ENCODE measurements around the gene NACC2. TPM values are rescaled to one million over a fixed set of nuclear protein-coding genes. Genes with fewer than 3 reads are reported as not detected.

NACC2 gene
- total RNA-seq, 4 donors from 2014 or later, result 71.4 to 209 (median 110) TPM

DNA sequence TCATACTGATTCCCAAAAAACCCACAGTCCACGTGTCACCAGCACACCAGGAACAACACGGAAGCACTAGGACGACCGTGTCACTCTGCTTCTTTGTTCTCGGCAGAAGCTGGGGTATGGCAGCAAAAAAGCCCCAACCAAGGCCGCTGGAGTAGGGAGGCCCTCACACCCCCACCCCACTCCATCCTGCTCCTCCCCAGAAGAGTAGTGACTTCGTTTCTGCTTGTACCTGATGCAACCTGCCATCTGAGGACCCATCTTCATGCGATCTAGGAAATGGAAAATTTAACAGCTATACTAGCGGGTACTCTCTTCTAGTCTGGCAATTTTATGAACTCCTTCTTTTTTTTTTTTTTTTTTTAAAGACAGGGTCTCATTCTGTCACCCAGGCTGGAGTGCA is 137.7 kb downstream of the NACC2 start:
- H3K9me3 ChIP-seq, result no peaks in the 10 kb centered on the region
- TF ChIP-seq, protein P1, sequence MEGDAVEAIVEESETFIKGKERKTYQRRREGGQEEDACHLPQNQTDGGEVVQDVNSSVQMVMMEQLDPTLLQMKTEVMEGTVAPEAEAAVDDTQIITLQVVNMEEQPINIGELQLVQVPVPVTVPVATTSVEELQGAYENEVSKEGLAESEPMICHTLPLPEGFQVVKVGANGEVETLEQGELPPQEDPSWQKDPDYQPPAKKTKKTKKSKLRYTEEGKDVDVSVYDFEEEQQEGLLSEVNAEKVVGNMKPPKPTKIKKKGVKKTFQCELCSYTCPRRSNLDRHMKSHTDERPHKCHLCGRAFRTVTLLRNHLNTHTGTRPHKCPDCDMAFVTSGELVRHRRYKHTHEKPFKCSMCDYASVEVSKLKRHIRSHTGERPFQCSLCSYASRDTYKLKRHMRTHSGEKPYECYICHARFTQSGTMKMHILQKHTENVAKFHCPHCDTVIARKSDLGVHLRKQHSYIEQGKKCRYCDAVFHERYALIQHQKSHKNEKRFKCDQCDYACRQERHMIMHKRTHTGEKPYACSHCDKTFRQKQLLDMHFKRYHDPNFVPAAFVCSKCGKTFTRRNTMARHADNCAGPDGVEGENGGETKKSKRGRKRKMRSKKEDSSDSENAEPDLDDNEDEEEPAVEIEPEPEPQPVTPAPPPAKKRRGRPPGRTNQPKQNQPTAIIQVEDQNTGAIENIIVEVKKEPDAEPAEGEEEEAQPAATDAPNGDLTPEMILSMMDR (IDR thresholded peaks at IDR 0.05), result no peak
- TF ChIP-seq EP300 (IDR thresholded peaks at IDR 0.05) (no peak), POLR2A (IDR thresholded peaks at IDR 0.05) (no peak), POLR2AphosphoS5 (IDR thresholded peaks at IDR 0.05) (no peak)
- H3K27me3 ChIP-seq, result no peaks in the 10 kb centered on the region
- H3K27ac ChIP-seq, result no peak overlapping the region
- no peak overlapping the region for H3K4me3 ChIP-seq
- 77 to 96% methylated on average over 4 to 6 of the region's 9 CpGs for WGBS, 2 donors (ENCODE audit: low coverage in 1 of 2)
- peaks cover 0 to 27% of the 10 kb centered on the region in 2 donors for H3K36me3 ChIP-seq
- H3K4me1 ChIP-seq, result peaks cover 0 to 39% (median 14%) of the 10 kb centered on the region in 3 donors
- no peak for ATAC-seq

DNA sequence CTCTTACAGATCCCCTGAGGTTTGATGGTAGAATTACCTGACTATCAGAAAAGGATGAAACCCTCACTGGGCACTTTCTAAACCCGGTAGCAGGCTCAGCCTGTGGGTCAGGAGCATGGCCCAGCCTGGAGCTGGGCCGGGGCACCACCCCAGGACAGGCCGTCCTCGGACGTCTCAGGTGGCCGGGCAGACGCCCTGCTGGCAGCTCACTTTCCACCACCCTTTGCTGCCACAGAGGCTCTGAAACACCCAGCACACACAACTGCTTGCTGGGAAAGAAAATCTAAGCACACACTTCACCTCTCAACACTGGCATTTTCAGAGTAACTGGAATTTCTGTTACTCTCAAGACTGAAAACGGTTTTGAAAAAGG is 138.3 kb downstream of the NACC2 start:
- Histone ChIP-seq H3K9me3 (no peaks in the 10 kb centered on the region), H3K36me3 (peaks cover 0 to 34% of the 10 kb centered on the region in 2 donors), H3K4me1 (peaks cover 0 to 39% (median 14%) of the 10 kb centered on the region in 3 donors), H3K27ac (no peak overlapping the region), H3K27me3 (no peaks in the 10 kb centered on the region), H3K4me3 (no peak overlapping the region)
- TF ChIP-seq EP300 (IDR thresholded peaks at IDR 0.05) (no peak), POLR2AphosphoS5 (IDR thresholded peaks at IDR 0.05) (no peak), POLR2A (IDR thresholded peaks at IDR 0.05) (no peak)
- TF ChIP-seq, protein P1 (IDR thresholded peaks at IDR 0.05), result no peak
- 83 to 87% methylated on average over 3 of the region's 8 CpGs for WGBS, 2 donors (ENCODE audit: low coverage in 1 of 2)
- ATAC-seq, result no peak

Other genes starting within 250 kb of the NACC2 start
- gene CAMSAP1, start 187.7 kb downstream of the NACC2 start, total RNA-seq, result 10 to 100 TPM; 27.5 to 49.2 (median 28.2) TPM
- 10 to 100 TPM; 52.9 to 76.3 (median 63.5) TPM for gene UBAC1, start 133.9 kb downstream of the NACC2 start, total RNA-seq
- gene TMEM250, start 23.6 kb upstream of the NACC2 start, total RNA-seq, result 10 to 100 TPM; 28.7 to 66.1 (median 45.3) TPM
- gene LHX3, start 109.8 kb upstream of the NACC2 start, total RNA-seq, result not detected
- 1 to 10 TPM; 3.4 to 7.2 (median 5.2) TPM for gene QSOX2, start 150.5 kb upstream of the NACC2 start, total RNA-seq
- gene CCDC187, start 208.8 kb upstream of the NACC2 start, total RNA-seq, result not detected
- 10 to 100 TPM in 3 of 4 donors, 1 to 10 TPM in 1; 10.0 to 14.9 (median 13.0) TPM for gene GPSM1, start 232.2 kb upstream of the NACC2 start, total RNA-seq

Measured in gastroesophageal sphincter (tissue), 4 donors.